Measurements from ENCODE around the gene GPC5.

The GPC5 gene

DNA sequence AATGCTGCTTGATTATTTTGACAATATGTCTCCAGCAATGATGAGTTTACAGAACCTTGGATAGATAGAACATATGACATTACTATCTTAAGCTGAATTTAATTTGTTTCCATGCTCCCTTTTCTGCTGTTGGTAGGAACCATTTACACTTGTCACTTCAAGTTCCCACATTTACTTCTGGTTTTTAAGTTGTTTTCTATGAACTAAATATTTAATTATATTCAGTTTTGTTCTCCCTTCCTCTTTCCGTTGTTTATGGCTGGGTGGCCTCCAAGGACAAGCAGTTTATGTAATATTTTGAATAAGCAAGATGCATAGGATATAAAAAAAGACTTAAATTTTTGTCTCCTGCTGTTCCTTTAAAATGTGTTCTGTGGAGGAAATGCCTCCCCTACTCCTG lies 860.6 kb downstream of the GPC5 start:
- Histone ChIP-seq H3K27ac (no peak overlapping the region), H3K27me3 (no peaks in the 10 kb centered on the region), H3K36me3 (no peaks in the 10 kb centered on the region), H3K9me3 (no peaks in the 10 kb centered on the region), H3K4me1 (no peaks in the 10 kb centered on the region), H3K4me3 (no peak overlapping the region)
- TF ChIP-seq, protein P1, sequence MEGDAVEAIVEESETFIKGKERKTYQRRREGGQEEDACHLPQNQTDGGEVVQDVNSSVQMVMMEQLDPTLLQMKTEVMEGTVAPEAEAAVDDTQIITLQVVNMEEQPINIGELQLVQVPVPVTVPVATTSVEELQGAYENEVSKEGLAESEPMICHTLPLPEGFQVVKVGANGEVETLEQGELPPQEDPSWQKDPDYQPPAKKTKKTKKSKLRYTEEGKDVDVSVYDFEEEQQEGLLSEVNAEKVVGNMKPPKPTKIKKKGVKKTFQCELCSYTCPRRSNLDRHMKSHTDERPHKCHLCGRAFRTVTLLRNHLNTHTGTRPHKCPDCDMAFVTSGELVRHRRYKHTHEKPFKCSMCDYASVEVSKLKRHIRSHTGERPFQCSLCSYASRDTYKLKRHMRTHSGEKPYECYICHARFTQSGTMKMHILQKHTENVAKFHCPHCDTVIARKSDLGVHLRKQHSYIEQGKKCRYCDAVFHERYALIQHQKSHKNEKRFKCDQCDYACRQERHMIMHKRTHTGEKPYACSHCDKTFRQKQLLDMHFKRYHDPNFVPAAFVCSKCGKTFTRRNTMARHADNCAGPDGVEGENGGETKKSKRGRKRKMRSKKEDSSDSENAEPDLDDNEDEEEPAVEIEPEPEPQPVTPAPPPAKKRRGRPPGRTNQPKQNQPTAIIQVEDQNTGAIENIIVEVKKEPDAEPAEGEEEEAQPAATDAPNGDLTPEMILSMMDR (IDR thresholded peaks at IDR 0.05), result no peak
- DNase-seq, result no peak
- intact Hi-C loops (cut with DNase I; ENCODE audit: low total_unique reads), result no loop called here

DNA sequence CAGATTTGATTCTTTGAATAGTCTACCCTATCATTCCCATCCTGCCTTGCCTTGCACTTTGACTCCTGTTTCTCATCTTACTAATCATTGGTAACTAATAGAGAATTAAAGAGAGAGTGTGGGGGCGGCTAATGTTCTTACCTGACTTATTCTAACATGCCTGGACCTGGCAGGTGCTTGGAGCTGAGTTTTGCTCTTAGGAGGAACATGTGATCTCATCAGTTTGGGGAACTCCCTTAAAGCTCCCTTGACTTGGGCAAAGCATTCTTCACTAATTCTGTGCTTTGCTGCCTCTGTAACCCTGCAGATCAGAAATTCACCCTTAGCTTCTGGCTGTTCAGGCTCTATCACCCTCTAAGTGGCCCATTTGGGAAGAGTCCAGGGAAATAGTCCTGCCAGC lies 861.1 kb downstream of the GPC5 start:
- intact Hi-C loops (cut with DNase I; ENCODE audit: low total_unique reads), result no loop called here
- no peak overlapping the region for H3K27ac ChIP-seq
- H3K36me3 ChIP-seq, result no peaks in the 10 kb centered on the region
- no peak overlapping the region for H3K4me3 ChIP-seq
- TF ChIP-seq, protein P1 (IDR thresholded peaks at IDR 0.05), result no peak
- H3K27me3 ChIP-seq, result no peaks in the 10 kb centered on the region
- no peaks in the 10 kb centered on the region for H3K4me1 ChIP-seq
- no peaks in the 10 kb centered on the region for H3K9me3 ChIP-seq
- DNase-seq, result no peak

DNA sequence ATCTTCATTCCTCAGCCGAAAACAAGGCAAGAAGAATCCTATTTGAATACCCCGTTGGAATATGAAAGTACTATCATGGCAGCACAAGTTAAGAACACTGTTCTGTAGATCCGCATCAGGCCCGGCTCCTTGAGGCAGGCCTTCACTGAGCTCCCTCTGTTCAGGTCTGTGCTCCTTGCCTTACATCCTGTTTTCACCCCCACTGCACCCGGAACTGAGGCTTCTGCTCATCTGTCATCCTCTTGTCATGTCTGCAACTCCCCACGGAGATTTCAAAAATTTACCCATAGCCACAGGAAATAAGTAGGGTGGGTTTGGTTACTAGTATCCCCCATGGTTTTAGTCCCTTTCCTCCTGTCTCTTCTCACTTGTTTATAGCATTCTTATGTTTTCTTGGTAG lies 861.9 kb downstream of the GPC5 start:
- no peaks in the 10 kb centered on the region for H3K9me3 ChIP-seq
- H3K36me3 ChIP-seq, result no peaks in the 10 kb centered on the region
- H3K4me1 ChIP-seq, result no peaks in the 10 kb centered on the region
- H3K4me3 ChIP-seq, result no peak overlapping the region
- intact Hi-C loops (cut with DNase I; ENCODE audit: low total_unique reads), result no loop called here
- TF ChIP-seq, protein P1 (IDR thresholded peaks at IDR 0.05), result no peak
- no peaks in the 10 kb centered on the region for H3K27me3 ChIP-seq
- DNase-seq, result no peak
- H3K27ac ChIP-seq, result no peak overlapping the region

DNA sequence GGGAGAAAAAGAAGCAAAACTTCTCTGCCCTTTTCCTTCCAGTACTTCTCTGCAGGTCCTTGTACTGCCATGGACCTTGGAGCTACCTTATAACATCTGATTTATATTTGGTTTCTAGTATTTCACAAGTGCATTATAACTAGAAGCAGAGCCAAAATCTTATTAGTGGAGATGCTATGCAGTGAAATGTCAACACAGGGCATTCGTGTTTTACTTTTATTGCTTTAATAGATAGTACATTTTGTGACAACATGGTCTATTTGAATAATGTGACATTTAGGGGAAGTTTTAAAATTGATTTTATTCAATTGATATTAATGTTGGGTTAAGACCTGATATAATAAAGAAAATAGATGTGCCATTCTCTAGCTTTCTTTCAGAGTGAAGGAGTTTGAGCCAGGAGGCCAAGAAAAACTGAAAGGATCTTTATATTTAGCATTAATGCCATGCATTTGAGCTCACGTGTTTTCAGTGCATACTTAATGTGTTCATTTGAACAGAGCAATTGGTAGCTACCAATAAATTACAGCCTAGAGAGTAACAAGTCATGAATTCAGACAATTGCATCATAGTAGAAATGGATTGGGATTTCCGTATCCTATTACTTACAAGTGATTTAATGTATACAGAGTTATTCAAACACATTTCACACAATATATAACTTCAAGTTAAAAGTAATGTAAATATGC lies 863.8 kb downstream of the GPC5 start:
- TF ChIP-seq, protein P1 (IDR thresholded peaks at IDR 0.05), result no peak
- intact Hi-C loops (cut with DNase I; ENCODE audit: low total_unique reads), result no loop called here
- no peaks in the 10 kb centered on the region for H3K9me3 ChIP-seq
- no peak overlapping the region for H3K27ac ChIP-seq
- H3K36me3 ChIP-seq, result no peaks in the 10 kb centered on the region
- DNase-seq, result no peak
- H3K27me3 ChIP-seq, result no peaks in the 10 kb centered on the region
- no peak overlapping the region for H3K4me3 ChIP-seq
- no peaks in the 10 kb centered on the region for H3K4me1 ChIP-seq

DNA sequence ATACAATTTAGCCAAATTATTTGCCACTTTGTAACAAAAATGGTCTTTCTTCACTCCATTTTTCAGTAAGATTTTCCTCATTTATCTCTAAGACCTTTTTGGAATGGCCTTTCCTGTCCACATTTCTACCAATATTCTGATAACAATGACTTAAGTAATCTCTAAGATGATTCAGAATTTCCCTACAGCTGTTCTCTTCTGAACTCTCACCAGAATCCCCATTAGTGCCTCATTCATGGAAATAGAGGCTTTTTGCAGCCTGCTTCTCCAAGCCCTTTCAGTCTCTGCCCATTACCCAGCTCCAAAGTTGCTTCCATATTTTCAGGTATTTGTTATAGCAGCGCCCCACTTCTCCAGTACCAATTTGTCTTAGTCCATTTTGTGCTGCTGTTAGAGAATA lies 867.0 kb downstream of the GPC5 start:
- Histone ChIP-seq H3K36me3 (no peaks in the 10 kb centered on the region), H3K27me3 (no peaks in the 10 kb centered on the region), H3K9me3 (no peaks in the 10 kb centered on the region), H3K4me3 (no peak overlapping the region), H3K4me1 (no peaks in the 10 kb centered on the region), H3K27ac (no peak overlapping the region)
- TF ChIP-seq, protein P1 (IDR thresholded peaks at IDR 0.05), result no peak
- no peak for DNase-seq
- intact Hi-C loops (cut with DNase I; ENCODE audit: low total_unique reads), result no loop called here

DNA sequence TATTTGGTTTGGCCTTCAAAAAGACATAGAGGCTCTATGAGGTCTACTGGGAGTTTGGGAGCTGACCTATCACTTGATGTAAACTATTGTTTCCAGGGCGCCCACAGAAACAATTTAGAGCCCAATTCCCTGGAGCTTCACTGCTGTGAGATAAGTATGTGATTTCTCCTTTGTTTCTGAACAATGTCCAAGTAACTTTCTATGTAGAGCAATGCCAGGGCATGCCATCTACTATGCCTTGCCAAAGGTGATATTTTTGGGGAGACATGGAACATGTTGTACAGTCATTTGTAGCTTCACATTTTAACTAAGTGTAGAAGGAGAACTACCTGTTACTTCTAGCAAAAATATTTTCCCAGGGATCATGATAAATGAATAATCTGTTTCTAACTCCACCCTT lies 872.6 kb downstream of the GPC5 start:
- Histone ChIP-seq H3K4me1 (no peaks in the 10 kb centered on the region), H3K27ac (no peak overlapping the region), H3K27me3 (no peaks in the 10 kb centered on the region), H3K9me3 (no peaks in the 10 kb centered on the region), H3K36me3 (no peaks in the 10 kb centered on the region), H3K4me3 (no peak overlapping the region)
- no peak for DNase-seq
- intact Hi-C loops (cut with DNase I; ENCODE audit: low total_unique reads), result no loop called here
- TF ChIP-seq, protein P1 (IDR thresholded peaks at IDR 0.05), result no peak

All from tibial artery (tissue), 4 donors.